SK-N-SH treated with all-trans-retinoic acid at 6 μM for 48 hours (cell line): ENCODE measurements around the gene TRAF3IP3.

ENCODE experiments used
- ATAC-seq: fragments of 200-7000 bp; cut with Tn5 transposase; 3 replicates; pipeline ENCODE4 v1.9.1; 2020; ENCODE audit warnings: mild to moderate bottlenecking, moderate library complexity
- ARNTL ChIP-seq: fragments of 450-650 bp; formaldehyde crosslinking; IDR thresholded peaks from 2 replicates; pipeline ENCODE4 v1.5.0; 2020; ENCODE audit warnings: low read depth, mild to moderate bottlenecking, moderate library complexity, borderline replicate concordance
- CREB5 ChIP-seq: fragments of 250-450 bp; sonication (Bioruptor Pico); IDR thresholded peaks from 2 replicates; pipeline ENCODE4 v1.5.1; 2020; ENCODE audit warnings: low read depth, mild to moderate bottlenecking, moderate library complexity
- CSRNP3 ChIP-seq: fragments of 250-450 bp; sonication (Bioruptor Pico); IDR thresholded peaks from 2 replicates; pipeline ENCODE4 v1.5.1; 2021; ENCODE audit warnings: mild to moderate bottlenecking, moderate library complexity
- ESRRG ChIP-seq: fragments of 250-450 bp; sonication (Bioruptor Pico); IDR thresholded peaks from 2 replicates; pipeline ENCODE4 v1.6.1; 2021; ENCODE audit warnings: mild to moderate bottlenecking
- GLIS3 ChIP-seq: fragments of 250-450 bp; sonication (Bioruptor Pico); IDR thresholded peaks from 2 replicates; pipeline ENCODE4 v1.5.0; 2020; ENCODE audit warnings: mild to moderate bottlenecking, moderate library complexity
- OSR1 ChIP-seq: fragments of 250-450 bp; sonication (Bioruptor Pico); IDR thresholded peaks from 2 replicates; pipeline ENCODE4 v1.8.0; 2022; ENCODE audit warnings: moderate library complexity, mild to moderate bottlenecking, inconsistent platforms
- PATZ1 ChIP-seq: fragments of 250-450 bp; sonication (Bioruptor Pico); IDR thresholded peaks from 2 replicates; pipeline ENCODE4 v1.8.0; 2020; ENCODE audit warnings: mild to moderate bottlenecking, moderate library complexity, borderline replicate concordance
- POU6F1 ChIP-seq: fragments of 250-450 bp; sonication (Bioruptor Pico); IDR thresholded peaks from 2 replicates; pipeline ENCODE4 v1.8.0; 2021; ENCODE audit warnings: low read depth, mild to moderate bottlenecking, moderate library complexity, borderline replicate concordance
- PPARA ChIP-seq: fragments of 250-450 bp; sonication (Bioruptor Pico); IDR thresholded peaks from 2 replicates; pipeline ENCODE4 v1.5.0; 2020; ENCODE audit warnings: mild to moderate bottlenecking, borderline replicate concordance
- RARB ChIP-seq: fragments of 250-450 bp; sonication (Bioruptor Pico); IDR thresholded peaks from 2 replicates; pipeline ENCODE4 v1.8.0; 2021; ENCODE audit warnings: mild to moderate bottlenecking, moderate library complexity
- SNAI2 ChIP-seq: fragments of 250-450 bp; sonication (Bioruptor Pico); IDR thresholded peaks from 2 replicates; pipeline ENCODE4 v1.5.0; 2020; ENCODE audit warnings: mild to moderate bottlenecking, moderate library complexity
- TCF4 ChIP-seq: fragments of 250-450 bp; sonication (Bioruptor Pico); IDR thresholded peaks from 2 replicates; pipeline ENCODE4 v1.8.0; 2021; ENCODE audit warnings: mild to moderate bottlenecking, moderate library complexity, borderline replicate concordance
- TSHZ2 ChIP-seq: fragments of 250-450 bp; sonication (Bioruptor Pico); IDR thresholded peaks from 2 replicates; pipeline ENCODE4 v1.5.0; 2020; ENCODE audit warnings: mild to moderate bottlenecking, moderate library complexity
- ZFP3 ChIP-seq: fragments of 250-450 bp; sonication (Bioruptor Pico); IDR thresholded peaks from 2 replicates; pipeline ENCODE4 v1.5.0; 2020; ENCODE audit warnings: mild to moderate bottlenecking, moderate library complexity
- ZFP30 ChIP-seq: fragments of 450-650 bp; formaldehyde crosslinking; IDR thresholded peaks from 2 replicates; pipeline ENCODE4 v1.5.0; 2022; ENCODE audit warnings: mild to moderate bottlenecking, moderate library complexity
- ZNF565 ChIP-seq: fragments of 450-650 bp; formaldehyde crosslinking; conservative IDR thresholded peaks from 2 replicates; pipeline ENCODE4 v1.5.0; 2020; ENCODE audit warnings: low read depth, mild to moderate bottlenecking, moderate library complexity
- ZNF70 ChIP-seq: fragments of 450-650 bp; formaldehyde crosslinking; IDR thresholded peaks from 2 replicates; pipeline ENCODE4 v1.5.0; 2020; ENCODE audit warnings: mild to moderate bottlenecking, moderate library complexity

TRAF3IP3 gene

GRCh38 chr1:209823143-209824041 is 67.5 kb downstream of the TRAF3IP3 start (continued):
- TF ChIP-seq TSHZ2 (CRISPR knock-in tag) (no peak), PPARA (no peak), ESRRG (CRISPR knock-in tag) (no peak), OSR1 (CRISPR knock-in tag) (no peak), SNAI2 (CRISPR knock-in tag) (no peak)

GRCh38 chr1:209825591-209826434 is 70.0 kb downstream of the TRAF3IP3 start:
- TF ChIP-seq OSR1 (CRISPR knock-in tag) (no peak), ZFP30 (CRISPR knock-in tag) (no peak), GLIS3 (no peak), CREB5 (CRISPR knock-in tag) (no peak), ESRRG (CRISPR knock-in tag) (no peak), PATZ1 (CRISPR knock-in tag) (no peak), ZFP3 (no peak), TCF4 (no peak), ARNTL (CRISPR knock-in tag) (no peak), TSHZ2 (CRISPR knock-in tag) (no peak), PPARA (no peak), RARB (CRISPR knock-in tag) (no peak), SNAI2 (CRISPR knock-in tag) (no peak), ZNF565 (no peak), POU6F1 (CRISPR knock-in tag) (no peak), CSRNP3 (CRISPR knock-in tag) (no peak), ZNF70 (CRISPR knock-in tag) (no peak)
- TF ChIP-seq, all 23 proteins: peak for 0
- no peak for ATAC-seq
